Activated T-helper 1 cell treated with anti-CD3 and anti-CD28 coated beads, Interleukin-2, amount 50 U/mL, for 16 hours (primary cell): Measurements from ENCODE around the gene DUSP19.
A peak's percentile ranks its signal among the peaks of the same experiment; 100 is the strongest.
"Not testable (repeated sequence)": the region's sequence is repeated elsewhere in the genome, so short reads cannot be mapped to it uniquely, and the experiment has no call there.

Experiments
- DNase-seq, 2 donors: peaks; one replicate each; pipeline ENCODE4 v3.0.0-alpha.2; 2020; ENCODE audit warnings: low read depth in 1 of 2, low spot score in 1 of 2

The DUSP19 gene, protein sequence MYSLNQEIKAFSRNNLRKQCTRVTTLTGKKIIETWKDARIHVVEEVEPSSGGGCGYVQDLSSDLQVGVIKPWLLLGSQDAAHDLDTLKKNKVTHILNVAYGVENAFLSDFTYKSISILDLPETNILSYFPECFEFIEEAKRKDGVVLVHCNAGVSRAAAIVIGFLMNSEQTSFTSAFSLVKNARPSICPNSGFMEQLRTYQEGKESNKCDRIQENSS

DNA sequence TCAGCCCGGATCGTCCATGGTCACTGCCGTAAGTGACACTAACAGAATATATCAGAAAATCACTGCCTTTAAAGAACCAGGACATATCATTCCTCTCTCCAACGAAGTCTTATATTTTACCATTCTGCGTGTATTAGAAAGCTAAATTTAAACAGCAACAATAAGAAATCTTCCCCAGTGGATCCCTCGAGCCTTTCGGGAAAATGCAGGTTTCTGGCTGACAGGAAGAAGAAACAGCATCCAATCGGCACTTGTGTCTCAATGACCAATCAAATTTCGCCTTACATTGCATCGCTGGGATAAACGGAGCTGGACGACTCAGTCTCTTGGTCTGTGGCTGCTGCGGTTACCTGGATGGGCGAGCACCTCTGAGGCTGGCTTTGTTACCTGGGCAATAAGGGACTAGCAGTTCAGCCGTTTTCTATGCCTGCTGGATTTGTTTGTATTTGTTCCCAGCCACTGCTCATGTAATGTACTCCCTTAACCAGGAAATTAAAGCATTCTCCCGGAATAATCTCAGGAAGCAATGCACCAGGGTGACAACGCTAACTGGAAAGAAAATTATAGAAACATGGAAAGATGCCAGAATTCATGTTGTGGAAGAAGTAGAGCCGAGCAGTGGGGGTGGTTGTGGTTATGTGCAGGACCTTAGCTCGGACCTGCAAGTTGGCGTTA lies at the start of gene DUSP19:
Gene DUSP19, plus strand, starts transcription at position 284 of the 675 bp plus-strand sequence. Its CDS starts 187 bp downstream, at position 471.
- DNase-seq = peak; percentile 51 to 64

DNA sequence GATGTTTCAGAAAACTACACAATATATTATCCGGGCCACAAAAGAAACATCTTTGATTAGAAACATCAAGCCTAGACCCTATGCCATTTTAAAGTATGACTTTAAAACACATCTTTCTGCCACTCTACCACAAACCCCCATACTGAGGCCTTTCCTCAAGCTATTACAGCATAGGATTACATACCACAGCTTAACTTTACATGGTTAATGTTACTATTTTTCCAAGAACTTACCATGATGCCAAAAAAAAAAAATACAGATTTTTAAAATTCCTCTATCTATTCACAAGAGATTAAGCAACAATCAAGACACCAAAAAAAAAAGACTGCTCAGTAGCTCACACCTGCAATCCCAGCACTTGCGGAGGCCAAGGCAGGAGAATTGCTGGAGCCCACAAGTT lies 49.3 kb upstream of the DUSP19 start:
- no peak for DNase-seq

DNA sequence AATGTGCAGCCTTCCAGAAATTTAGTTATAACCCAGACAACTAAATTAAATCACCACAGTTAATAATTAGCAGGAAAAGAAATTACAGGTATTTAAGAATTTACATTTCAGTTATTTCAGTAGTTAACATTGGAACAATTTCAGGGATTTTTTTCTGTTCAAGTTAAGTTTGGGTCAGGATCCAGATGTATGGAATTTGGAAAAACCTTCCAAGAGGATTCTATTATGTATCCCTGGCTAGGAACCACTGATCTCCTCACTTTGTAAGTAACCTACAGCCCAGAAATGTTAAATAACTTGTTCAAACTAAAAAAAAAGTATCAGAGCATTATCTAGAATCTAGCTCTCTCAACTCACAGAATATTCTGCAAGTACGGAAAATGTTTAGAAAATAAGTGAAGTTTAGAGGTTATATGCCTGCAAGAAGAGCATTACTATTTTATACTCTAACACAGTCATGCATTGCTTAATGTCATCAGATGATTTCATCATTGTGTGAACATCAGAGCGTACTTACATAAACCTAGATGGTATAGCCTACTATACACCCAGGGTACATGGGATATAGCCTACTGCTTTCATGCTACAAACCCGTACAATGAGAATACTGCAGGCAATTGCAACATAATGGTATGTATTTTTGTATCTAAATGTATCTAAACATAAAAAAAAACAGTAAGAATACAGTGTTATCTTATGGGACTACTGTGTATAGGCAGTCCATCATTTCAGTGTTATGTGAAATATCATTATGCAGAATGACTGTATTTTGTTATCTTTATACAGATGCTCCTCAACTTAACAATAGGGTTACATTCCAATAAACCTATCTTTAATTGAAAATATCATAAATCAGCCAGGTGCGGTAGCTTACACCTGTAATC lies 46.4 kb upstream of the DUSP19 start:
- no peak for DNase-seq

DNA sequence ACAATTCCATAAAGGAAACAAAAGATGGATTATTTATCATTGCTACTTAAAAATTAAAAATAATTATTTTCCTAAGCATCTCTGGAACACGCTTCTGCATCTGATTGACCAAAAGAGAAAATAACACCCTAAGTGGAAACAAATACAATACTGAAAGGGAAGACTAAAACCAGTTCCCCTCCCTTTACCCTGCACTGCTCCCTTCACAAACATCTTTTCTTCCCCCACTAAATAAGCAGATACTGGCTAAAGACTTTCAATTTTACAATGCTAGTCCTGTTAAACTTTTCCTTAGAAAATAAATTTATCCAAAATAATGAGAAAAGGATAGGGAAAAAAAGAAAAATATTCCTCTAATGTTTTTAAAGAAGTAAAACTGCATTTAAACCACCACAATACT lies 44.6 kb upstream of the DUSP19 start:
- no peak for DNase-seq

DNA sequence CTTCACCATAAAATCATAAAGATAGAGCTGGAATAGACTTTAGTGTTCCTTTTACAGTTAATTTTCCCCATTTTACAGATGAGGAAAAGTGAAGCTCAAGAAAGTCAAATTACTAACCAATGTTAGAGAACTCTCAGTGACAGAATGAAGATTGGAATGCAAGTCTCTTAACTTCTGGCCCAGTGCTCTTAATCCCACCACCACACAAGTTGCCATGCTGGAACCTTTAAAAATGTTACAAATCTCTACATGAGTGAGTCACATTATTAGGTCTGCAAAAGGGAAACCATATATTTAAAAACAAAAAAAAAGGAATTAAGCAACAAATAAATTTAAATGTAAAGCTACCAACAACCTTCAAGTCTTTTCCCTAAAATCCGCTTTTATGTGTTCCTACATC lies 43.7 kb upstream of the DUSP19 start:
- no peak for DNase-seq

DNA sequence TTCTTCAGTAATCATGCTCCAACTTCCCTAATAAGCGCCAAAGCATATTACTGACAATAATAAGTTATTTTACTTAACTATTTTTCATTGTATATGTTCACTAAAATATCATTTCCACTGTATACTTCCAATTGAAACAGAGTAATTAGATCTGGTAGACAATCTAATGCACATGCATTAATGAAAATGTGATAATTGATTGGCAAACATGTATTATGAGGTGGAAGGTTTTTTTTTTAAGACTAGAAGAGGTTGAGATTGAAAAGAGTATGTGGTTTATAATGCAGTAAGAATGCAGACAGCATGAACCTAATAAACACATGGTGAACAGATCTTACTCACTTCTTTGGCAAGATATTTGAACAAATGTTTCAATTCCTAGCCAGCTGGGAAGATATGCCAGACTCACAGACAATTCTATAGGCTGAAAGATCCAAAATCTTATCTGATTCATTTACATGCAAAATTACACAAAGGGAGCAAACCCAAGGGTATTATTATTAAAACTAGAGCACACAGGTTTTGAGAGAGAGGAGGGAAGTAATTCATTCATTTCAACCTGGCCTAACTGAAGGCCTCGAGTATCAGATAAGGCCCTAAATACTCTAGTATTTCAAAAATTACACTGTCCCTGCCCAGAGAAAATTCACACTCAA lies 43.1 kb upstream of the DUSP19 start:
- DNase-seq = no peak

DNA sequence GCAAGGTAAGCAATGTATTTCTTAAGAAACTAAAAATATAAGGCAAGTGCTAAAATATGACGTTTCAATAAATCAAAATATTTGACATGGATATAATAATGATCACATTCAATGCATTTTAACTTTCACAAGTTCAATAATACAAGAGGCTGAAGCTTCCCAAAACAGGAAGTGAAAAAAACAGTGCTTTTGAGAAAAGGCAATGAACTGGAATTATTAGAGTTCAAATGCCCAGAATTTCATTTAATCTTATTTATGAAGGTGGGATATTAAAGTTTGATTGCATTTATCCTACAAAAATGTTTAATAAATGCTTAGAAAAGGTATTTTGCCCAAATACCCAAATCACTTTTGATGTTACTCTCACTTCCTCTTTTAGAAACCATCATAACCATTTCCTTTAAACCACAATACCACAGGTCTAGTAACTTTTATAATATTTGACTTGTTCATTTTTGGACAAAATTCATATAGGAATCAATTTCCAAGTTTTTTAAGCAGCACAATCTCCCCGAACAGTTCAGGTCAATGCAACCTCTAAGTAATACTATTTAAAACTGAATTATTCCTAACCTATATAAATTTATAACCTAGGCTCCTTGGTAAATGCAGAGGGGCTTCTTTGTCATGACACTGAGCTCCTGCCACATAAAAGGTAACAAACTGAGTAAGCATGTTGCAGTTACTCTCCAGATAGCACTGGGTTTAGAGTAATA lies 42.4 kb upstream of the DUSP19 start:
- no peak for DNase-seq

DNA sequence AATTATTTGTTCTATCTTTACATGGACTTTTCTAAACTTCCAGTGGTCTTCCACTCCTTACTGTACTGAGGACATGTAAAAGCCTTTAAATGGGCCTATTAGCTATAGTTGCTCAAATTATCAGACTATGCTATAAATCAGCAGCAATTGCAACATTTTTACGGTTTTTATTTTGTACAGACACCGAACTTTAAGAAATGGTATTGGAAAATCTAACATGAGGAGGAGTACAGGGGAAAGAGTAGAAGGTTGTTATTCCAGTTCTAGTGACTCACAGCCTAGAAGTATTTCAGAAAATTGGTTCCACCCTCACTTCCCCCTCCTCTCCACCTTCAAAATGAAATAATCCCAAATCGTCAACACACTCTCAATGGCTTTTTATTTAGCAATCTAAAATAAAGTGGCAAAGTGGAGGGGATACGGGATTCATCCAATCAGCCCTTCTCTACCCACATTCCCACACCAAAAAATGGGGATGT lies 41.4 kb upstream of the DUSP19 start:
- no peak for DNase-seq

DNA sequence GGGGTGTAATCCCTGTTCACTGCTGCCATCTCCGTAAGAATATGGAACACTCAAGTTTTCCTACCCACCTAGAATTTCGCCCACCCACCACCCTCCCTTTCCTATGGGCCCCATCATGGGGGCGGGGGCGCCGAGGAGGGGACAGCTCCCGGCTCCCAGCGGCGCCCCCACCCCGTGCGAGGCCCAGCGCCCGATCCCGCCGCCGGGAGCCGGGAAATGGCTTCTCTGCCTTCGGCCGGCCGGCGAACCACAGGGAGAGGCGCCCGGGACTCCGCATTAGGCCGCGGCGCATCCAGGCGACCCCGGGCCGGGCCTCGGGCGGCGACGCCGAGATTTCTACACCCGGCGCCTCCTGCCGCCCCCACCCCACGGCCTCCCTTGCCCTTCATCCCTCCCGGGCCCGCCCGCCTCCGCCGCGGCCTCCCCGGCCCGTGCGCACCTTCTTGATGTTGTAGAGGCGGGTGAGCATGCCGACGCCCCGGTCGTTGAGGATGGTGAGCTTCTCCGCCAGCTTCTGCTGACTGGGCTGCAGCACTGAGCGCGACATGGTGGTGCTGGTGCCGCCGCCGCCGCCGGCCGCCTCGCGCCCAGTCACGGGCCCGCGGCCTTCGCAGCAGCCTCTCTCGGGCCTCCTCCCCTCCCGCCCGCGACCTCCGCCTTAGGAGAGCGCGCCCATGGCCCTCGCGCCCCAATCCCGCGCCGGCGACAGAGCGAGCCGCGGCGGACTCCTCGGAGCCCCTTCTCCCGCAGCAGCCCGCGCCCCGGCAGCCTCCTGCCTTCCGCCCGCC lies 40.8 kb upstream of the DUSP19 start:
- DNase-seq = peak in 1 of 2 donors; percentile 12

DNA sequence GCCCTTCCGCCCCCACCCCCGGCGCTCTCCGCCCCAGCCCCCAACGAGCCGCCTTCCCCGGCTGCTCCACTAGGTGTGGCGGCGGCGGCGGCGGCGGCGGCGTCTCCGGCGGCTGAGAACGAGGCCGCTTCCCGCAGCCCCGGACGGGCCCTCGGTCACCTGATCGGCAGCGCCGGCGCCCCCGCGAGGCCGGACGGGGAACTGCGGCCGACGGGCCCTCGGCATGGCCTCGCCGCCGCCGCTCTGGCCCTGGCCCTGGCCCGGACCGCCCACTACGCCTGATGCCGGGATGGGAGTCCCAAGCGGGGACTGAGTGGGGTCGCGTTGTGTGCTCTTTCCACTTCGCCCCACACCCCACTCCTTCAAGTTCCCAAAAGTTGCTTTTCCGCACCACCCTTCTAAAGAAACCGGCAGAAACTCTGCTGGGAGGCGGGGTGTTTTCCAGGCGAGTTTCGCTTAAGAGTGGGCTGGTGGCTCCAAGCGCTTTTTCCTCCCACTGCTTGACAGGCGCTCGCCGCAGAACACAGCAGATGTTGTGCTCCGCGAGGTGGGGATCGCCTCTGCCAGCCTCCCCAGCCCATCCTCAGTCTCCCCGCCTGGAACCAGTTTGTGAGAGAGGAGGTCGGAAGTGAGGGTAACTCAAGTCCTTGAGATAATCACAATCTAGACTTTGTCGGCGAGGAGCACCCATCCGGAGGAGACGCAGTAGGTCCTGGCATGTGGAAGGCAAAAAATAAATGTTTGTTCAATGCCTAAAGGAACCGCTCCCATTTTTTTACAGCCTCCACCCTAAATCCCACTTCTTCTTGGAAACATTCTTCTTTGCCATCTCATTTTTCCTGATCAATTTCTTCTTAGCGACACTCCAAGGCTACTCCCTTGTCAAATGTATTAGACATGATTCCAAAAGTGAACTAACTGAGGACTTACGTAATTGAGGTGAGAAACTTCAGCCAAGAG lies 39.9 kb upstream of the DUSP19 start, which contains the start of gene NCKAP1:
Gene NCKAP1, minus strand, starts transcription at position 117 of the 960 bp plus-strand sequence. CDS start 358 bp downstream, outside the sequence.
- DNase-seq = peak; percentile 69 to 81

DNA sequence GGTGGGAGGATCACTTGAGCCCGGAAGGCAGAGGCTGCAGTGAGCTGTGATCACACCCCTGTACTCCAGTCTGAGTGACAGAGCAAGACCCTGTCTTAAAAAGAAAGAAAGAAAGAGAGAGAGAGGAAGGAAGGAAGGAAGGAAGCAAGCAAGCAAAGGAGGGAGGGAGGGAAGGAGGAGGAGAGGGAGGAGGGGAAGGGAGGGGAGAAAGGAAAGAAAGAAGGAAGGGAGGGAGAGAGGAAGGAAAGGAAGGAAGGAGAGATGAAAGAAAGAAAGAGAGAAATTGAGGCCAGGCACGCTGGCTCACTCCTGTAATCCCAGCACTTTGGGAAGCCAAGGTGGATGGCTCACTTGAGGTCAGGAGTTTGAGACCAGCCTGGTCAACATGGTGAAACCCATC lies 37.9 kb upstream of the DUSP19 start:
- no peak for DNase-seq

DNA sequence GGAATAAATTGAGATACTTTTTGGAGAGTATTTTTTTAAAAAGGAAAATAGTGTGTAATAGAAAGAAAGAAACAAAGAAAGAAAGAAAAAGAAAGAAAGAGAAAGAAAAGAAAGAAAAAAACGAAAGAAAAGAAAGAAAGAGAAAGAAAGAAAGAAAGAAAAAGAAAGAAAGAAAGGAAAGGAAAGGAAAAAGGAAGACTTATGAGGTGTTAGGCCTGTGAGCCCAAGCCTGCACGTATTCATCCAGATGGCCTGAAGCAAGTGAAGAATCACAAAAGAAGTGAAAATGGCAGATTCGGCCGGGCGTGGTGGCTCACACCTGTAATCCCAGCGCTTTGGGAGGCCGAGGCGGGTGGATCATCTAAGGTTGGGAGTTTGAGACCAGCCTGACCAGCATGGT lies 35.0 kb upstream of the DUSP19 start:
- not testable (repeated sequence) for DNase-seq

DNA sequence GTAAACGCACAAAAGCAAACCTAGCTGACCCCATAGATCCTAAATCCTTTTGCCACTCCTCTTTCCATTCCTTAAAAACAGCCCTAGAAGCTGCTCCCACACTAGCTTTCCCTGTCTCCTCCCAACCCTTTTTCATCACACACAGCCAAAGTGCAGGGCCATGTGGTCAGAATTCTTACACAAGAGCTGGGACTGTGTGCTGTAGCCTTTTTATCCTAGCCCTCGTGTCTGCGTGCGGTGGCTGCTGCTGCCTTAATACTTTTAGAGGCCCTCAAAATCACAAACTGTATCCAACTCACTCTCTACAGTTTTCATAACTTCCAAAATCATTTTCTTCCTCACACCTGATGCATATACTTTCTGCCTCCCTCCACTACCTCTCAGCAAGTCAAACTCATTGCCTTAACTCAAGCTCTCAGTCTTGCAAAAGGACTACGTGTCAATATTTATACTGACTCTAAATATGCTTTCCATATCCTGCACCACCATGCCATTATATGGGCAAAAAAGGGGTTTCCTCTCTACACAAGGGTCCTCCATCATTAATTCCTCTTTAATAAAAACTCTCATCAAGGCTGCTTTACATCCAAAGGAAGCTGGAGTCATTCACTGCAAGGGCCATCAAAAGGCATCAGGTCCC lies 30.9 kb upstream of the DUSP19 start:
- not testable (repeated sequence) for DNase-seq

DNA sequence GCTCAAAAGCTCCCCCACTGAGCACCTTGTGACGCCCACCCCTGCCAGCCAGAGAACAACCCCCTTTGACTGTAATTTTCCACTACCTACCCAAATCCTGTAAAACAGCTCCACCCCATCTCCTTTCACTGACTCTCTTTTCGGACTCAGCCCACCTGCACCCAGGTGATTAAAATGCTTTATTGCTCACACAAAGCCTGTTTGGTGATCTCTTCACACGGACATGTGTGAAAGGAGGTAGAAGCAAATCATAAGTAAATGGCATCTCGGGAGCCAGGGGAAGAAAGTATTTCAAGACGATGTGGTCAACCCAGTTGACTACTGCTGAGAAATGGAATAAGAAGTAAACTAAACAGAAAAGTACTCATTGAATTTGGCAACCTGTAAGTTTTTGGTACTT lies 29.1 kb upstream of the DUSP19 start:
- no peak for DNase-seq

DNA sequence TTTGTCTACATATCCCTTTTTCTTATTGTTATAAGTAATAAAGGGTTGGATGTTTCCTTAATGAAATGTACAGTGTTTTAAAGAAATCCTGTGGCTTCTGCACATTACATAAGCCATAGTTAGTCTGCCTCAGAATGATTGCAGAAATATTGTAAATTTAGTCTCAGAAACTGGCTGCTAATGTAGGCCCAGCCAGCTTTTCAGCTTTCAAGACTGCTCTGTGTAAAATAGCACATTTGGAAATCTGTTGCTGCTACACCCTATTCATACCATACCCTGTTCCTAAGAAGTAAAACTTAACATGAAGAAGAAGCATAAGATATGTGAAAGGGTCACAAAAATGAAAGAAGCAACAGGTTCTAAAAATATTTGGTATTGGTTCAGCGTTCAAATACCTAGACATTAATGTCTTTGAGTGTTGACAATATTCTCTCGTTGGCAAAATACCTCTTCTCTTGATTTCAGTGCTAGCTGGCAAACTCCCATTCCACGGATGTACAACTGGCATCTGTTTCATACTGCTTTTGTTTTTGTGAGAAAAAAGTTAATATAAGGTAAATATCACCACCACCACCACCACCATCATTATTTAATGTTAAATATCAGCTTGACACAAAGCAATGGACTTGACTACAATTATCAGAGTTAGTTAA lies 21.1 kb upstream of the DUSP19 start:
- DNase-seq = no peak

DNA sequence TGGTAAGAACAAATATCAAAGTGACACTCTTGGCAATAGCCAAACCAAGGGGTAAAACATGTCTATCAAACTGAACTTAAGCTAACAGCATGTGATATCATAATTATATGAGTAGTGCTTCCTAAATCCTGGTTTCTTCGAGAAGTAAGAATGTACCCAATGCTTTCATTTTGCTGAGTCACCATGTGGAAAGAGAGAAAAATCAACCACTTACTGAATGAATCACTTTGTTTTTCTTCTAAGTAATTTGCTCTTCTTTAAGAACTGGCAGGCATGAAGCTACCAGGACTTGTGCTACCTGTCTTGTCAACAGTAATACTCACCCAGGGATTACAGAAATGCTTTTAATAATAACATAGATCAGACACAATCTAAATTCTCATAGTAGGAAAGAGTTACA lies 19.0 kb upstream of the DUSP19 start:
- DNase-seq = no peak

DNA sequence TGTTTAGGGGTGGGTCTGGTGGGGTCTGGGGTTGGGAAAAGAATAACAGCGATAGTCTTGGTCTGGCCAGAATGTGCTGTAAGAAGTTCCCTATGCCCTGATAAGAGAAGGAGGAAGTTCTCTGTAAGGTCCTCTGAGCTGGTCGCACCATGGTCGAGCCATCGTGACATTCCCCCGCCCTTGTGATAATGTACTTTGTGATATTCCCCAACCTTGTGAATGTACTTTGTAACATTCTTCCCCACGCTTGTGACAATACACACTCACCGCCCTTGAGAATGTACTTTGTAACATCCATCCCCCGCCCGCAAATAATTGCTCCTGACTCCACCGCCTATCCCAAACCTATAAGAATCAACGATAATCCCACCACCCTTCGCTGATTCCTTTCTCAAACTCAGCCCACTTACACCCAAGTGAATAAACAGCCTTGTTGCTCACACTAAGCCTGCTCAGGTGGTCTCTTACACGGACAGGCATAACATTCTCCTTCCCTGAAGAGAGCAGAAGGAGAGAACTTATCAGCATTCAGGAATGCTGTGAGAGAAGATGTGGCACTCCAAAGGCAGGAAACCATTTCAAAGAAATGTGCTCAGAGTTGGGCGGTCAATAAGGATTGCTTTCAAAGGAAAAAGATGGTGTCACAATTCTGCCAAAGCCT lies 17.8 kb upstream of the DUSP19 start:
- DNase-seq = no peak
